ENCODE data around the gene ZBTB4. TPM values are rescaled to one million over a fixed set of nuclear protein-coding genes. Genes with fewer than 3 reads are reported as not detected.
"Not testable (repeated sequence)": the region's sequence is repeated elsewhere in the genome, so short reads cannot be mapped to it uniquely, and the experiment has no call there.

Gene ZBTB4
- total RNA-seq, 1 donor from 2014 or later = 31.2 TPM

DNA sequence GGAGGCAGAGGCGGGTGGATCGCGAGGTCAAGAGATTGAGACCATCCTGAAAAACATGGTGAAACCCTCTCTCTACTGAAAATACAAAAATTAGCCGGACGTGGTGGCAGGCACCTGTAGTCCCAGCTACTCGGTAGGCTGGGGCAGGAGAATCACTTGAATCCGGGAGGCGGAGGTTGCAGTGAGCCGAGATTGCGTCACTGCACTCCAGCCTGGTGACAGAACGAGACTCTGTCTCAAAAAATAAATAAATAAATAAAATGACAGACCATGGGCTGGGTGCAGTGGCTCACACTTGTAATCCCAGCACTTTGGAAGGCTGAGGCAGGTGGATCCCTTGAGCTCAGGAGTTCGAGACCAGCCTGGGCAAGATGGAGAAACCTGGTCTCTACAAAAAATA is 9.6 kb downstream of the ZBTB4 start:
- H3K4me3 Mint-ChIP-seq (ENCODE audit: unreplicated experiment); H3K36me3 Mint-ChIP-seq (ENCODE audit: low read depth, unreplicated experiment); H3K27me3 ChIP-seq (ENCODE audit: insufficient read depth, low read length); H3K9me3 ChIP-seq (ENCODE audit: insufficient read depth, low read depth, low read length); H3K27ac Mint-ChIP-seq (ENCODE audit: unreplicated experiment); H3K4me1 ChIP-seq (ENCODE audit: insufficient read depth, low read length); H2AFZ ChIP-seq (ENCODE audit: low read depth, low read length); H3K27ac ChIP-seq (ENCODE audit: low read depth, low read length); H3K4me1 Mint-ChIP-seq (ENCODE audit: low read depth, unreplicated experiment); H3K9ac ChIP-seq (ENCODE audit: low read length); H3K4me2 ChIP-seq (ENCODE audit: low read length); DNase-seq (ENCODE audit: low read depth); H3K4me3 ChIP-seq (ENCODE audit: insufficient read depth, low read depth, low read length); FAIRE-seq; H3K9me3 Mint-ChIP-seq (ENCODE audit: unreplicated experiment); H3K27me3 Mint-ChIP-seq (ENCODE audit: low read depth, unreplicated experiment); H3K36me3 ChIP-seq (ENCODE audit: insufficient read depth, low read length): not testable (repeated sequence)
- Histone ChIP-seq H3K79me2 (ENCODE audit: insufficient read depth, low read length) (peaks cover 72% of the 10 kb centered on the region), H4K20me1 (ENCODE audit: insufficient read depth, low read length) (peaks cover 70% of the 10 kb centered on the region)

DNA sequence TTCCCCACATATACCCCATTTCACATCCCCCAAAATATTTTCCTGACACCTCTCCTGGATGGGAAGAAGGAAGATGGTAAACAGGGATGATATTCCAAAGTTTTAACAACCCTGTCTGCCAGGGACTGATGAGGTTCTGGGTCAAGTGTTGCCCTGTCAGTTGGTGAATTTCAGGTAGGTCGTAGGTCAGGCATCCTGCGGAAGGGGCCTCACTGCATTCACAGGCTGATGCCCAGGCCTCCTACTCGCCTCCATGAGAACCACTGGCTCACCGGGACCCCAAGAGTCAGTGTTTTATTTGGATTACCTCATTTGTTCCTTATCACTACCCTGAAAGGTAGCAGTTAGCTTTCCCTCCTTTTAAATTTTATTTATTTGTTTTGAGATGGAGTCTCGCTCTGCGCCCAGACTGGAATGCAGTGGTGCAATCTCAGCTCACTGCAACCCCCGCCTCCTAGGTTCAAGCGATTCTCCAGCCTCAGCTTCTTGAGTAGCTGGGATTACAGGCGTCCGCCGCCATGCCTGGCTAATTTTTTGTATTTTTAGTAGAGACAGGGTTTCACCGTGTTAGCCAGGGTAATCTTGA is 10.5 kb downstream of the ZBTB4 start:
- DNase-seq (ENCODE audit: low read depth) (no peak), FAIRE-seq (no peak)
- no peaks in the 10 kb centered on the region for H3K27me3 Mint-ChIP-seq (ENCODE audit: low read depth, unreplicated experiment)
- H2AFZ ChIP-seq (ENCODE audit: low read depth, low read length) = no peak overlapping the region
- no peak for TF ChIP-seq EZH2 (IDR thresholded peaks at IDR 0.05; ENCODE audit: insufficient read depth, low read length)
- TF ChIP-seq, protein P1, sequence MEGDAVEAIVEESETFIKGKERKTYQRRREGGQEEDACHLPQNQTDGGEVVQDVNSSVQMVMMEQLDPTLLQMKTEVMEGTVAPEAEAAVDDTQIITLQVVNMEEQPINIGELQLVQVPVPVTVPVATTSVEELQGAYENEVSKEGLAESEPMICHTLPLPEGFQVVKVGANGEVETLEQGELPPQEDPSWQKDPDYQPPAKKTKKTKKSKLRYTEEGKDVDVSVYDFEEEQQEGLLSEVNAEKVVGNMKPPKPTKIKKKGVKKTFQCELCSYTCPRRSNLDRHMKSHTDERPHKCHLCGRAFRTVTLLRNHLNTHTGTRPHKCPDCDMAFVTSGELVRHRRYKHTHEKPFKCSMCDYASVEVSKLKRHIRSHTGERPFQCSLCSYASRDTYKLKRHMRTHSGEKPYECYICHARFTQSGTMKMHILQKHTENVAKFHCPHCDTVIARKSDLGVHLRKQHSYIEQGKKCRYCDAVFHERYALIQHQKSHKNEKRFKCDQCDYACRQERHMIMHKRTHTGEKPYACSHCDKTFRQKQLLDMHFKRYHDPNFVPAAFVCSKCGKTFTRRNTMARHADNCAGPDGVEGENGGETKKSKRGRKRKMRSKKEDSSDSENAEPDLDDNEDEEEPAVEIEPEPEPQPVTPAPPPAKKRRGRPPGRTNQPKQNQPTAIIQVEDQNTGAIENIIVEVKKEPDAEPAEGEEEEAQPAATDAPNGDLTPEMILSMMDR (IDR thresholded peaks at IDR 0.05; ENCODE audit: insufficient read depth, low read depth, low read length) = no peak
- H3K4me2 ChIP-seq (ENCODE audit: low read length) = no peak overlapping the region
- peaks cover 63% of the 10 kb centered on the region for H3K79me2 ChIP-seq (ENCODE audit: insufficient read depth, low read length)
- no peaks in the 10 kb centered on the region for H3K9me3 ChIP-seq (ENCODE audit: insufficient read depth, low read depth, low read length)
- no peak overlapping the region for H3K9ac ChIP-seq (ENCODE audit: low read length)
- no peak overlapping the region for H3K4me3 ChIP-seq (ENCODE audit: insufficient read depth, low read depth, low read length)
- peaks cover 7% of the 10 kb centered on the region for H3K4me1 ChIP-seq (ENCODE audit: insufficient read depth, low read length)
- no peaks in the 10 kb centered on the region for H3K9me3 Mint-ChIP-seq (ENCODE audit: unreplicated experiment)
- H4K20me1 ChIP-seq (ENCODE audit: insufficient read depth, low read length) = peaks cover 60% of the 10 kb centered on the region
- no peaks in the 10 kb centered on the region for H3K27me3 ChIP-seq (ENCODE audit: insufficient read depth, low read length)
- peaks cover 8% of the 10 kb centered on the region for H3K36me3 Mint-ChIP-seq (ENCODE audit: low read depth, unreplicated experiment)
- no peak overlapping the region for H3K27ac ChIP-seq (ENCODE audit: low read depth, low read length)
- peaks cover under 1% of the 10 kb centered on the region for H3K36me3 ChIP-seq (ENCODE audit: insufficient read depth, low read length)
- H3K27ac Mint-ChIP-seq (ENCODE audit: unreplicated experiment) = no peak overlapping the region
- peaks cover 9% of the 10 kb centered on the region for H3K4me1 Mint-ChIP-seq (ENCODE audit: low read depth, unreplicated experiment)
- H3K4me3 Mint-ChIP-seq (ENCODE audit: unreplicated experiment) = no peak overlapping the region

DNA sequence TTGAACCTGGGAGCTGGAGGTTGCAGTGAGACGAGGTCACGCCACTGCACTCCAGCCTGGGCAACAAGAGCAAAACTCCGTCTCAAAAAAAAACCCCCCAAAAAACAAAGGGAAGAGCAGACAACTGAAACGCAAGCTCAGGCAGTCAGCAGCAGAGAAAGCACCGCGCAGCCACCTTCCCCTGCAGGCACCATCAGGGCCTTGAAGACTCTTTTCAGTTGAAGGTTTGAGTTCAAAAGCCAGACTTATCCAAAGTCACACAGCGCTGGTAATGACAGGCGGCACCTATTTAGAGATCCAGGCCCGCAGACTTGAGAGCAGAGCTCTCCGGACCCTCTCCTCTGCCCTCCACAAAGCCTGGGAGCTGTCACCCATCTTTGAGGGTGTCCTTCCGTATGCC is 11.1 kb downstream of the ZBTB4 start:
- Histone ChIP-seq H3K79me2 (ENCODE audit: insufficient read depth, low read length) (peaks cover 57% of the 10 kb centered on the region), H3K27ac (ENCODE audit: low read depth, low read length) (no peak overlapping the region), H3K27me3 (ENCODE audit: insufficient read depth, low read length) (no peaks in the 10 kb centered on the region), H3K4me3 (ENCODE audit: insufficient read depth, low read depth, low read length) (no peak overlapping the region), H3K36me3 (ENCODE audit: insufficient read depth, low read length) (peaks cover 3% of the 10 kb centered on the region), H2AFZ (ENCODE audit: low read depth, low read length) (no peak overlapping the region), H3K9me3 (ENCODE audit: insufficient read depth, low read depth, low read length) (no peaks in the 10 kb centered on the region), H3K4me2 (ENCODE audit: low read length) (no peak overlapping the region), H3K4me1 (ENCODE audit: insufficient read depth, low read length) (peaks cover 7% of the 10 kb centered on the region), H3K9ac (ENCODE audit: low read length) (no peak overlapping the region), H4K20me1 (ENCODE audit: insufficient read depth, low read length) (peaks cover 58% of the 10 kb centered on the region)
- FAIRE-seq (no peak), DNase-seq (ENCODE audit: low read depth) (no peak)
- no peaks in the 10 kb centered on the region for H3K9me3 Mint-ChIP-seq (ENCODE audit: unreplicated experiment)
- peaks cover 9% of the 10 kb centered on the region for H3K36me3 Mint-ChIP-seq (ENCODE audit: low read depth, unreplicated experiment)
- TF ChIP-seq, protein P1 (IDR thresholded peaks at IDR 0.05; ENCODE audit: insufficient read depth, low read depth, low read length) = no peak
- TF ChIP-seq EZH2 (IDR thresholded peaks at IDR 0.05; ENCODE audit: insufficient read depth, low read length) = no peak
- H3K27ac Mint-ChIP-seq (ENCODE audit: unreplicated experiment) = no peak overlapping the region
- no peaks in the 10 kb centered on the region for H3K27me3 Mint-ChIP-seq (ENCODE audit: low read depth, unreplicated experiment)
- no peak overlapping the region for H3K4me3 Mint-ChIP-seq (ENCODE audit: unreplicated experiment)
- peaks cover 9% of the 10 kb centered on the region for H3K4me1 Mint-ChIP-seq (ENCODE audit: low read depth, unreplicated experiment)
